ENCODE data around the gene KRTAP22-1. TPM values are rescaled to one million over a fixed set of nuclear protein-coding genes. Genes with fewer than 3 reads are reported as not detected.

KRTAP22-1 gene
- total and polyA plus RNA-seq, 2 of the 4 experiments (the other 2 are of a cell fraction): not detected

DNA sequence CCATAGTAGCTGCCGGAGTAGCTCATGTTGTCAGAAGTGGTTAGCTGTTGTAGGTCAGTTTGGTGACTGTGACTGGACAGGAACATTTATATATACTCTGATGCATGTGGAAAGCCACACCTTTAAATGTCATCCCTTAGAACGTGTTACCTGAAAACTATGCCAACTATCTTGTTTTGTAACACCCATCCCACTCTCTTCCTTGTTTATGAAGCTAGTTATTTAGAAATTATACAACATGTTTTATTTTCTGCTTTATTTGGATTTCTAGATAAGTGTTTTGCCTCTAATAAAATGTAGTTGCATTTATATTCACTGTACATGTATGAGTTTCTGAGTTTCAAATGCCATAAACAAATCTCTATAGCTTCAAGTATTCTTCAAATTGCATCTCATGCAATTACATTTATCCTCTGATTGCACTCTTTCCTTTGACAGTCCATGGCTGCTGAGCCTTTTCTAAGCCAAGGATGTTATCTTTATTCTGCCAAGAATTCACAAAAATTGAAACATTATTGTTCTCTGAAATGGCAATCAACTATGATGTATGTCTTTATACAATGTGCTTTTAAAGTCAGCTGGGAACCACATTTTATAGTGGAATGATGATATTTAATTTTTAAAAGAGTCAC, 39.5 kb upstream of the KRTAP22-1 start, which contains the start of gene KRTAP19-7:
Gene KRTAP19-7 (minus strand): TSS at position 51 of the 632 bp plus-strand sequence. CDS start 25 bp downstream, at position 26.
- POLR2A ChIA-PET (ENCODE audit: unreplicated experiment): no interaction called here
- intact Hi-C loops (cut with micrococcal nuclease): no loop called here

More for the DNA sequence above, 39.5 kb upstream of the KRTAP22-1 start, which contains the start of gene KRTAP19-7:
- in situ Hi-C loops (cut with MboI; ENCODE audit: low sequenced_read_pairs): no loop called here
- no peak for DNase-seq
- Histone ChIP-seq H3K9me3 (ENCODE audit: control insufficient read depth, insufficient read depth, low read length) (peaks cover 4% of the 10 kb centered on the region; the same call in 1 of the 2 replicates), H3K18ac (ENCODE audit: low read depth, low read length) (no peak within 1 kb of the TSS), H3K56ac (ENCODE audit: extremely low read depth, insufficient read depth, low read length) (no peak within 1 kb of the TSS), H3K23ac (ENCODE audit: low read depth, low read length) (no peak within 1 kb of the TSS), H4K91ac (ENCODE audit: insufficient read depth, low read depth, low read length) (no peak within 1 kb of the TSS), H2BK120ac (ENCODE audit: low read depth, low read length) (no peak within 1 kb of the TSS), H2AFZ (replicated peaks; ENCODE audit: low read length, poor library complexity) (no peak within 1 kb of the TSS), H4K8ac (ENCODE audit: low read depth in 2 of 2, low read length in 2 of 2) (no peak within 1 kb of the TSS), H3K36me3 (ENCODE audit: control insufficient read depth, insufficient read depth, low read length) (no peaks in the 10 kb centered on the region), H4K5ac (ENCODE audit: low read depth, low read length) (no peak within 1 kb of the TSS), H3K27ac (ENCODE audit: insufficient read depth, low read length) (no peak within 1 kb of the TSS), H2BK5ac (ENCODE audit: low read depth, low read length, poor library complexity, severe bottlenecking) (no peak within 1 kb of the TSS), H4K20me1 (ENCODE audit: insufficient read depth, low read length) (no peaks in the 10 kb centered on the region), H3K4me1 (ENCODE audit: control insufficient read depth, insufficient read depth, low read length) (no peaks in the 10 kb centered on the region), H2BK15ac (ENCODE audit: low read depth, low read length) (no peak within 1 kb of the TSS), H3K14ac (replicated peaks; ENCODE audit: low read depth, low read length) (no peak within 1 kb of the TSS), H3K4ac (ENCODE audit: low read depth, low read length) (no peak within 1 kb of the TSS), H3K4me3 (ENCODE audit: insufficient read depth, low read depth, low read length) (no peak within 1 kb of the TSS), H2AK9ac (replicated peaks; ENCODE audit: low read depth, low read length, poor library complexity) (no peak within 1 kb of the TSS), H3K4me2 (ENCODE audit: low read depth, low read length) (no peak within 1 kb of the TSS), H3K79me1 (ENCODE audit: low read depth in 1 of 2, low read length in 2 of 2) (no peaks in the 10 kb centered on the region), H3K9ac (ENCODE audit: low read depth, low read length) (no peak within 1 kb of the TSS), H2BK20ac (ENCODE audit: low read depth, low read length) (no peak within 1 kb of the TSS), H3K9me1 (ENCODE audit: insufficient read depth, low read length) (no peaks in the 10 kb centered on the region), H3K27me3 (ENCODE audit: control insufficient read depth, insufficient read depth, low read length) (no peaks in the 10 kb centered on the region), H2AK5ac (ENCODE audit: low read depth, low read length) (no peak within 1 kb of the TSS)
- WGBS, 2 experiments (ENCODE audit: extremely low coverage in 2 of 2, insufficient read length in 1 of 2): no CpG with 5 or more reads among the region's 2 CpGs
- dilution Hi-C loops (cut with HindIII; ENCODE audit: low sequenced_read_pairs, unreplicated experiment): no loop called here
- ATAC-seq (ENCODE audit: low read depth): no peak
- no peak for TF ChIP-seq BHLHE40 (IDR thresholded peaks at IDR 0.05; ENCODE audit: low read depth, low read length)
- no peak for TF ChIP-seq SMC3 (IDR thresholded peaks at IDR 0.05; ENCODE audit: low read depth, low read length)
- TF ChIP-seq USF2 (IDR thresholded peaks at IDR 0.05; ENCODE audit: low read depth, low read length): no peak
- TF ChIP-seq MAZ (IDR thresholded peaks at IDR 0.05; ENCODE audit: borderline replicate concordance, low read depth, low read length): no peak
- TF ChIP-seq CTCF (conservative IDR thresholded peaks at IDR 0.05; ENCODE audit: low read depth, low read length): no peak
- no peak for TF ChIP-seq CEBPB (IDR thresholded peaks at IDR 0.05; ENCODE audit: low read depth, low read length)
- TF ChIP-seq RCOR1 (IDR thresholded peaks at IDR 0.05; ENCODE audit: insufficient replicate concordance, low read length): no peak
- TF ChIP-seq RAD21 (IDR thresholded peaks at IDR 0.05; ENCODE audit: low read length): no peak
- TF ChIP-seq FOS (IDR thresholded peaks at IDR 0.05; ENCODE audit: low read depth, low read length): no peak
- BruUV-seq (replicated peaks): no TSS peak
- CTCF ChIA-PET: no interaction called here

All from IMR-90 (cell line).